GM12878 (cell line): Measurements from ENCODE around the gene COASY. TPM values are rescaled to one million over a fixed set of nuclear protein-coding genes. Genes with fewer than 3 reads are reported as not detected.
A peak's percentile ranks its signal among the peaks of the same experiment; 100 is the strongest.

ENCODE experiments used
- ATAC-seq: fragments of 200-7000 bp; cut with Tn5 transposase; 3 replicates; pipeline ENCODE4 v1.9.1; 2020; ENCODE audit warnings: mild to moderate bottlenecking, moderate library complexity
- BruUV-seq: library from RNA; stranded (reverse); fragments of 400-500 nt; replicated peaks from 2 replicates; lab custom pipeline; 2021; lab: Mats Ljungman, UMichigan
- CTCF ChIA-PET: fragments of 300-600 bp; sonication (Branson Sonifier 250); formaldehyde crosslinking; extraction: SDS; loops from one replicate; lab custom pipeline; 2021; ENCODE audit warnings: inconsistent platforms; lab: Yijun Ruan, JAX
- POLR2A ChIA-PET: fragments of 350-600 bp; formaldehyde crosslinking; extraction: SDS; loops from one replicate; lab custom pipeline; 2021; ENCODE audit warnings: inconsistent platforms; lab: Charles Lee
- RAD21 ChIA-PET: fragments of 300-600 bp; sonication (Branson Sonifier 250); formaldehyde crosslinking; loops from one replicate; lab custom pipeline; 2023; ENCODE audit warnings: antibody characterized with exemption; ENCODE audit not compliant: unreplicated experiment; lab: Charles Lee
- SMC1A ChIA-PET: fragments of 300-600 bp; sonication (Branson Sonifier 250); formaldehyde crosslinking; loops from one replicate; lab custom pipeline; 2023; ENCODE audit not compliant: unreplicated experiment, uncharacterized antibody; lab: Charles Lee
- DNase-seq: peaks from one replicate; pipeline ENCODE4 v3.0.0-alpha.2; 2011; ENCODE audit warnings: low read depth, low spot score
- FAIRE-seq: peaks from 3 replicates; lab custom pipeline; 2011; peaks lifted over from hg19 to GRCh38; lab: Jason Lieb, UNC
- H2AFZ ChIP-seq: 2 replicates; pipeline ENCODE4 v1.6.0; 2011; ENCODE audit warnings: low read depth, low read length, control low read depth; ENCODE audit not compliant: control insufficient read depth
- H3K27ac ChIP-seq: 2 replicates; pipeline ENCODE4 v1.5.1; 2011; ENCODE audit warnings: control low read depth; ENCODE audit not compliant: control insufficient read depth, insufficient read depth
- H3K27me3 ChIP-seq, 2 experiments: replicated peaks in 1 of 2; 2 replicates each; pipeline versions ENCODE4 v1.6.0 to v1.6.1; 2011; ENCODE audit warnings: low read length in 1 of 2; ENCODE audit not compliant: control insufficient read depth in 2 of 2, insufficient read depth in 2 of 2
- H3K36me3 ChIP-seq, 2 experiments: 2 replicates each; pipeline ENCODE4 v1.5.1; 2011; ENCODE audit warnings: low read length in 1 of 2; ENCODE audit not compliant: control insufficient read depth in 2 of 2, insufficient read depth in 2 of 2
- H3K4me1 ChIP-seq: 2 replicates; pipeline ENCODE4 v1.6.1; 2011; ENCODE audit warnings: mild to moderate bottlenecking, low read length, moderate library complexity, mixed read lengths; ENCODE audit not compliant: control insufficient read depth, insufficient read depth
- H3K4me2 ChIP-seq: 2 replicates; pipeline ENCODE4 v1.6.0; 2011; ENCODE audit warnings: control low read depth; ENCODE audit not compliant: control insufficient read depth, insufficient read depth
- H3K4me3 ChIP-seq: fragments of 200-600 bp; sonication (generic); 2 replicates; pipeline ENCODE4 v1.5.1; 2016
- H3K79me2 ChIP-seq: 2 replicates; pipeline ENCODE4 v1.6.0; 2011; ENCODE audit warnings: low read length; ENCODE audit not compliant: control insufficient read depth, insufficient read depth
- H3K9ac ChIP-seq: 2 replicates; pipeline ENCODE4 v1.8.0; 2011; ENCODE audit warnings: low read length, control low read depth, mixed read lengths; ENCODE audit not compliant: control insufficient read depth, insufficient read depth
- H3K9me3 ChIP-seq: replicated peaks from 3 replicates; pipeline ENCODE4 v1.5.1; 2011; ENCODE audit warnings: mild to moderate bottlenecking, low read length; ENCODE audit not compliant: control insufficient read depth, insufficient read depth
- H4K20me1 ChIP-seq: 2 replicates; pipeline ENCODE4 v1.6.0; 2011; ENCODE audit not compliant: control insufficient read depth, insufficient read depth
- CHD4 ChIP-seq: fragments of 200-600 bp; sonication (generic); IDR thresholded peaks from 2 replicates; pipeline ENCODE4 v1.6.1; 2016; ENCODE audit warnings: mild to moderate bottlenecking
- GABPA ChIP-seq: IDR thresholded peaks from 2 replicates; pipeline ENCODE4 v1.6.1; 2014; ENCODE audit warnings: antibody characterized with exemption, low read depth, mild to moderate bottlenecking, inconsistent platforms
- HSF1 ChIP-seq: fragments of 150-350 bp; IDR thresholded peaks from 2 replicates; pipeline ENCODE4 v1.6.1; 2014; ENCODE audit warnings: mild to moderate bottlenecking, low read depth, low read length
- KAT2A ChIP-seq: conservative IDR thresholded peaks from 2 replicates; pipeline ENCODE4 v1.6.1; 2011; ENCODE audit warnings: low read depth, low read length; ENCODE audit not compliant: control insufficient read depth
- PAX5 ChIP-seq: IDR thresholded peaks from 2 replicates; pipeline ENCODE4 v1.6.1; 2011; ENCODE audit warnings: low read depth, low read length, borderline replicate concordance
- PML ChIP-seq: IDR thresholded peaks from 2 replicates; pipeline ENCODE4 v1.6.1; 2012; ENCODE audit warnings: low read length, inconsistent platforms
- SIN3A ChIP-seq: IDR thresholded peaks from 2 replicates; pipeline ENCODE4 v1.6.1; 2012; ENCODE audit warnings: low read depth, low read length, improper control_type of control experiment
- SIX5 ChIP-seq: IDR thresholded peaks from 2 replicates; pipeline ENCODE4 v1.6.1; 2011; ENCODE audit warnings: mild to moderate bottlenecking, low read depth, low read length, moderate library complexity; ENCODE audit not compliant: severe bottlenecking
- SMARCA5 ChIP-seq: fragments of 450-650 bp; IDR thresholded peaks from 2 replicates; pipeline ENCODE4 v1.6.1; 2017; ENCODE audit warnings: mild to moderate bottlenecking
- SMC3 ChIP-seq: IDR thresholded peaks from 2 replicates; pipeline ENCODE4 v1.6.1; 2011; ENCODE audit warnings: low read length, improper control_type of control experiment, borderline replicate concordance
- TCF12 ChIP-seq: IDR thresholded peaks from 2 replicates; pipeline ENCODE4 v1.6.1; 2011; ENCODE audit warnings: low read depth, mild to moderate bottlenecking, low read length
- YBX1 ChIP-seq: fragments of 450-650 bp; IDR thresholded peaks from 2 replicates; pipeline ENCODE4 v1.6.1; 2016; ENCODE audit warnings: antibody characterized with exemption
- ZBTB11 ChIP-seq: fragments of 450-650 bp; formaldehyde crosslinking; IDR thresholded peaks from 2 replicates; pipeline ENCODE4 v1.5.0; 2022; ENCODE audit warnings: mild to moderate bottlenecking, missing genetic modification characterization
- ZBTB4 ChIP-seq: fragments of 450-650 bp; formaldehyde crosslinking; IDR thresholded peaks from 2 replicates; pipeline ENCODE4 v1.4.0; 2022; ENCODE audit warnings: mild to moderate bottlenecking, moderate library complexity
- WGBS: methylation state at CpG from one replicate; pipeline ENCODE4 v1.1.6; 2016; ENCODE audit warnings: low lambda C conversion rate; ENCODE audit not compliant: insufficient replicate concordance, insufficient coverage; ENCODE audit errors: missing lambda C conversion rate; 5-methylcytosine and 5-hydroxymethylcytosine counted together
- in situ Hi-C: fragments of 300-500 bp; cut with MboI; formaldehyde crosslinking; loops from 9 replicates; pipeline ENCODE4 v1.14.3; 2018; ENCODE audit warnings: mixed read lengths
- intact Hi-C: fragments of 100-400 bp; cut with micrococcal nuclease; formaldehyde crosslinking; loops from one replicate; pipeline ENCODE4 v1.14.2; 2022; ENCODE audit not compliant: unreplicated experiment
- polyA plus RNA-seq, 11 experiments: library from polyadenylated mRNA; depleted of rRNA in 4 of 11; unstranded in 6 of 11; stranded (reverse) in 5 of 11; fragments of >200 nt; fragmentation: Nextera tagmentation in 4 of 11; fragmentation: Illumina TruSeq in 1 of 11; extraction: Ambion mirVana in 4 of 11; extraction: Trizol in 1 of 11; gene quantifications; 1 replicate in 1 of 11; 2 replicates in 10 of 11; pipeline versions ENCODE4 v1.2.1 to v1.2.3, GENCODE V29; 2011 to 2016; ENCODE audit warnings: inconsistent platforms in 2 of 11, missing spikeins in 2 of 11, low read depth in 1 of 11
- total RNA-seq, 4 experiments: library from RNA; depleted of rRNA in 3 of 4; stranded (reverse); fragments of >200 nt in 3 of 4; fragmentation: Illumina TruSeq in 1 of 4; extraction: Trizol in 1 of 4; gene quantifications; 2 replicates each; pipeline versions ENCODE4 v1.2.1 to v1.2.3, GENCODE V29; 2013 to 2021
- TF ChIP-seq, protein P1 (sequence below): fragments of 450-650 bp; IDR thresholded peaks from 2 replicates; pipeline ENCODE4 v1.6.1; 2017; ENCODE audit warnings: mild to moderate bottlenecking

Gene COASY
- total and polyA plus RNA-seq, 10 of the 15 experiments (the other 5 are each of a cell fraction or from before 2014, with no cell fraction given): 18.6 to 93.9 (median 43.2) TPM

DNA sequence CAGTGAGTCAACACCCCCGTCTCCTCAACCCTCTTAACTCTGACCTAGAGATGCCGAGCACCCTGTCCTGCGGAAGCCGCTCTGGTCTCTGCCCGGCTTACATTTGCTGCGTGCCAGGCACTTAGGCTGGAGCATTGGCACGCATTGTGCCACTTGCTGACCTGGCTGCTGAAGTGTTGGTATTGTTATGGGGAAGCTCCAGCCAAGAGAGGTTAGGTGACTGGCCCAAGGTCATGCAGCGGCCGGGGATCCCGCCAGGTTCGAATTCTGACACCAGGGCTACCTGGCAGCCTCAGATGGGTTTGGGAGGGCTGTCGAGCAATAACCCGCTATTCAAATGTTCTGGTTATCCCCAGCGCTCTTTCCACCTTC is 14.3 kb upstream of the COASY start:
- RAD21 ChIA-PET: interaction anchor here (0.6 to 2.0 kb wide), 10 partner anchors 12 to 450 kb away, joined by 3 to 11 read pairs (median 4); partner anchors contain the start of genes BECN1, NAGLU, PSMC3IP and RPL27
- TF ChIP-seq ZBTB11 (CRISPR knock-in tag) (no peak), YBX1 (no peak), SMC3 (no peak), SIN3A (no peak), PAX5 (no peak), PML (no peak), ZBTB4 (no peak), SMARCA5 (no peak), SIX5 (no peak), TCF12 (no peak), HSF1 (no peak), KAT2A (no peak), GABPA (no peak), CHD4 (no peak)
- TF ChIP-seq, protein P1, sequence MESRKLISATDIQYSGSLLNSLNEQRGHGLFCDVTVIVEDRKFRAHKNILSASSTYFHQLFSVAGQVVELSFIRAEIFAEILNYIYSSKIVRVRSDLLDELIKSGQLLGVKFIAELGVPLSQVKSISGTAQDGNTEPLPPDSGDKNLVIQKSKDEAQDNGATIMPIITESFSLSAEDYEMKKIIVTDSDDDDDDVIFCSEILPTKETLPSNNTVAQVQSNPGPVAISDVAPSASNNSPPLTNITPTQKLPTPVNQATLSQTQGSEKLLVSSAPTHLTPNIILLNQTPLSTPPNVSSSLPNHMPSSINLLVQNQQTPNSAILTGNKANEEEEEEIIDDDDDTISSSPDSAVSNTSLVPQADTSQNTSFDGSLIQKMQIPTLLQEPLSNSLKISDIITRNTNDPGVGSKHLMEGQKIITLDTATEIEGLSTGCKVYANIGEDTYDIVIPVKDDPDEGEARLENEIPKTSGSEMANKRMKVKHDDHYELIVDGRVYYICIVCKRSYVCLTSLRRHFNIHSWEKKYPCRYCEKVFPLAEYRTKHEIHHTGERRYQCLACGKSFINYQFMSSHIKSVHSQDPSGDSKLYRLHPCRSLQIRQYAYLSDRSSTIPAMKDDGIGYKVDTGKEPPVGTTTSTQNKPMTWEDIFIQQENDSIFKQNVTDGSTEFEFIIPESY: no peak

More for the DNA sequence above, 14.3 kb upstream of the COASY start:
- in situ Hi-C loops: no loop called here
- Histone ChIP-seq H3K4me1 (peaks cover 11% of the 10 kb centered on the region), H3K79me2 (no peaks in the 10 kb centered on the region), H3K27me3 (no peaks in the 10 kb centered on the region), H4K20me1 (no peaks in the 10 kb centered on the region), H3K4me3 (no peak overlapping the region), H3K27ac (no peak overlapping the region), H2AFZ (no peak overlapping the region), H3K4me2 (0 out of 2 replicates have a peak overlapping the region, but pooled peaks have one; percentile 92), H3K9ac (no peak overlapping the region), H3K9me3 (no peaks in the 10 kb centered on the region), H3K36me3 (no peaks in the 10 kb centered on the region; a peak in 2 of 4 replicates)
- POLR2A ChIA-PET: interaction anchor here (1.1 to 1.6 kb wide), 4 partner anchors 11 to 108 kb away, joined by 4 to 11 read pairs (median 5); partner anchors contain the start of genes NAGLU and PSMC3IP
- no peak for FAIRE-seq
- intact Hi-C loops: loop anchor here (5.0 kb wide), 1 partner anchor 215 kb away; the partner anchor contains the start of gene RAMP2
- 84% methylated on average over 14 of the region's 14 CpGs for WGBS
- BruUV-seq: no TSS peak
- no peak for ATAC-seq
- DNase-seq: no peak
- CTCF ChIA-PET: interaction anchor here (1.0 to 3.0 kb wide), 13 partner anchors 11 to 299 kb away, joined by 3 to 21 read pairs (median 4); partner anchors contain the start of genes MLX, NAGLU and PSMC3IP
- SMC1A ChIA-PET: interaction anchor here (1.2 to 2.0 kb wide), 5 partner anchors 11 to 277 kb away, joined by 3 to 11 read pairs (median 5); partner anchors contain the start of genes BECN1, MLX and NAGLU
